H1 (cell line): ENCODE data around the gene FOXN3. TPM values are rescaled to one million over a fixed set of nuclear protein-coding genes. Genes with fewer than 3 reads are reported as not detected.

Source experiments
- CTCF ChIA-PET: fragments of 300-600 bp; sonication (Branson Sonifier 250); formaldehyde crosslinking; loops from one replicate; lab custom pipeline; 2021; ENCODE audit not compliant: partially characterized antibody; lab: Charles Lee
- POLR2A ChIA-PET: fragments of 300-600 bp; sonication (Branson Sonifier 250); formaldehyde crosslinking; loops from one replicate; lab custom pipeline; 2021; ENCODE audit warnings: inconsistent platforms; ENCODE audit not compliant: partially characterized antibody; lab: Charles Lee
- DNase-seq, 2 experiments: peaks; one replicate each; pipeline versions ENCODE4 v3.0.0 to v3.0.0-alpha.2; 2010 to 2022; ENCODE audit warnings: low spot score in 2 of 2, low read depth in 1 of 2, mixed read lengths in 1 of 2
- FAIRE-seq: peaks from 2 replicates; lab custom pipeline; 2011; peaks lifted over from hg19 to GRCh38; lab: Jason Lieb, UNC
- H2AFZ ChIP-seq: 2 replicates; pipeline ENCODE4 v1.8.1; 2012; ENCODE audit warnings: low read length, inconsistent platforms
- H2AK5ac ChIP-seq: 2 replicates; pipeline ENCODE4 v1.6.1; 2013; ENCODE audit warnings: low read depth, low read length
- H2BK120ac ChIP-seq: replicated peaks from 2 replicates; pipeline ENCODE3; 2013; ENCODE audit warnings: low read depth, low read length, inconsistent platforms
- H2BK12ac ChIP-seq: 2 replicates; pipeline ENCODE4 v1.6.1; 2013; ENCODE audit warnings: low read depth, low read length
- H2BK15ac ChIP-seq: 2 replicates; pipeline ENCODE4 v1.6.1; 2013; ENCODE audit warnings: low read length
- H2BK20ac ChIP-seq: 2 replicates; pipeline ENCODE4 v1.6.1; 2013; ENCODE audit warnings: low read length
- H2BK5ac ChIP-seq: 2 replicates; pipeline ENCODE4 v1.6.1; 2013; ENCODE audit warnings: low read depth, low read length
- H3K14ac ChIP-seq: 2 replicates; pipeline ENCODE4 v1.6.1; 2013; ENCODE audit warnings: inconsistent platforms; ENCODE audit not compliant: insufficient read length
- H3K18ac ChIP-seq: 2 replicates; pipeline ENCODE4 v1.6.1; 2013; ENCODE audit warnings: low read length; ENCODE audit errors: extremely low read depth
- H3K23ac ChIP-seq: 2 replicates; pipeline ENCODE4 v1.6.1; 2013; ENCODE audit warnings: inconsistent platforms; ENCODE audit not compliant: insufficient read length
- H3K23me2 ChIP-seq: 2 replicates; pipeline ENCODE4 v1.6.1; 2013; ENCODE audit warnings: low read depth, low read length
- H3K27ac ChIP-seq: 2 replicates; pipeline ENCODE4 v1.6.1; 2011; ENCODE audit warnings: low read depth, low read length, inconsistent platforms
- H3K27me3 ChIP-seq, 4 experiments: replicated peaks in 1 of 4; 1 replicate in 1 of 4; 2 replicates in 3 of 4; pipeline versions ENCODE4 v1.6.1 to v1.8.1; 2011 to 2013; ENCODE audit warnings: low read length in 3 of 4, mild to moderate bottlenecking in 3 of 4, inconsistent platforms in 2 of 4, mixed read lengths in 2 of 4, moderate library complexity in 1 of 4; ENCODE audit not compliant: control insufficient read depth in 3 of 4, insufficient read depth in 3 of 4; ENCODE audit errors: extremely low read depth in 1 of 4
- H3K36me3 ChIP-seq, 4 experiments: 2 replicates each; pipeline versions ENCODE4 v1.6.1 to v1.8.1; 2011 to 2013; ENCODE audit warnings: mild to moderate bottlenecking in 4 of 4, low read length in 3 of 4, moderate library complexity in 2 of 4, control low read depth in 1 of 4, inconsistent platforms in 1 of 4; ENCODE audit not compliant: insufficient read depth in 4 of 4, control insufficient read depth in 2 of 4
- H3K4ac ChIP-seq: replicated peaks from 2 replicates; pipeline ENCODE3; 2013; ENCODE audit warnings: low read length, low read depth, mixed read lengths, inconsistent platforms; ENCODE audit not compliant: insufficient read length
- H3K4me1 ChIP-seq, 4 experiments: replicated peaks in 1 of 4; 1 replicate in 1 of 4; 2 replicates in 3 of 4; pipeline versions ENCODE4 v1.6.1 to v1.8.1; 2011 to 2013; ENCODE audit warnings: low read length in 3 of 4, inconsistent platforms in 2 of 4, mixed read lengths in 1 of 4; ENCODE audit not compliant: insufficient read depth in 4 of 4, control insufficient read depth in 3 of 4
- H3K4me2 ChIP-seq, 2 experiments: 2 replicates each; pipeline versions ENCODE4 v1.6.1 to v1.8.1; 2011 to 2013; ENCODE audit warnings: low read depth in 2 of 2, low read length in 2 of 2, control low read depth in 1 of 2, inconsistent platforms in 1 of 2, mild to moderate bottlenecking in 1 of 2; ENCODE audit not compliant: insufficient read depth in 1 of 2
- H3K4me3 ChIP-seq, 4 experiments: fragments of 200-600, 300-600 bp in 1 of 4; sonication (generic), shearing (Covaris generic), sonication (Bioruptor Twin) in 1 of 4; 2 replicates each; pipeline versions ENCODE4 v1.5.1 to v1.8.1; 2011 to 2016; ENCODE audit warnings: low read length in 4 of 4, low read depth in 3 of 4, control low read depth in 2 of 4, inconsistent platforms in 2 of 4, mild to moderate bottlenecking in 2 of 4, mixed read lengths in 1 of 4, moderate library complexity in 1 of 4; ENCODE audit not compliant: insufficient read depth in 2 of 4; ENCODE audit errors: extremely low read depth in 1 of 4
- H3K56ac ChIP-seq: replicated peaks from 2 replicates; pipeline ENCODE3; 2013; ENCODE audit warnings: low read depth, mild to moderate bottlenecking, mixed read lengths, low read length, inconsistent platforms; ENCODE audit not compliant: insufficient read length
- H3K79me1 ChIP-seq: 2 replicates; pipeline ENCODE4 v1.6.1; 2013; ENCODE audit warnings: low read depth, low read length, control low read depth
- H3K79me2 ChIP-seq, 2 experiments: 2 replicates each; pipeline versions ENCODE4 v1.6.1 to v1.8.1; 2012 to 2013; ENCODE audit warnings: low read length in 2 of 2, mild to moderate bottlenecking in 2 of 2, inconsistent platforms in 1 of 2; ENCODE audit not compliant: insufficient read depth in 2 of 2, control insufficient read depth in 1 of 2
- H3K9ac ChIP-seq, 4 experiments: replicated peaks in 1 of 4; 1 replicate in 1 of 4; 2 replicates in 3 of 4; pipeline versions ENCODE4 v1.6.1 to v1.8.1; 2011 to 2013; ENCODE audit warnings: low read depth in 3 of 4, low read length in 3 of 4, control low read depth in 2 of 4, mild to moderate bottlenecking in 2 of 4, moderate library complexity in 2 of 4, inconsistent platforms in 1 of 4; ENCODE audit errors: extremely low read depth in 1 of 4
- H3K9me3 ChIP-seq, 2 experiments: 2 replicates each; pipeline versions ENCODE4 v1.6.1 to v1.8.1; 2012 to 2013; ENCODE audit warnings: mild to moderate bottlenecking in 2 of 2, moderate library complexity in 2 of 2, control low read depth in 1 of 2, inconsistent platforms in 1 of 2, low read depth in 1 of 2, low read length in 1 of 2, mixed read lengths in 1 of 2; ENCODE audit not compliant: insufficient read depth in 2 of 2
- H4K20me1 ChIP-seq, 2 experiments: replicated peaks in 1 of 2; 2 replicates each; pipeline versions ENCODE3 to v1.8.1; 2011 to 2013; ENCODE audit warnings: inconsistent platforms in 2 of 2, low read length in 2 of 2, mild to moderate bottlenecking in 1 of 2; ENCODE audit not compliant: insufficient read depth in 2 of 2, control insufficient read depth in 1 of 2
- H4K5ac ChIP-seq: 2 replicates; pipeline ENCODE4 v1.6.1; 2013; ENCODE audit warnings: low read length, low read depth, mixed read lengths, inconsistent platforms; ENCODE audit not compliant: insufficient read length
- H4K8ac ChIP-seq: 2 replicates; pipeline ENCODE4 v1.8.0; 2013; ENCODE audit warnings: mild to moderate bottlenecking, moderate library complexity, low read length, inconsistent platforms; ENCODE audit not compliant: insufficient read depth; ENCODE audit errors: extremely low read depth
- H4K91ac ChIP-seq: replicated peaks from 2 replicates; pipeline ENCODE3; 2013; ENCODE audit warnings: low read length, mixed read lengths, inconsistent platforms; ENCODE audit not compliant: insufficient read length
- NANOG ChIP-seq: IDR thresholded peaks from 2 replicates; pipeline ENCODE4 v1.6.1; 2011; ENCODE audit warnings: low read length, low read depth, mild to moderate bottlenecking, inconsistent platforms; ENCODE audit not compliant: insufficient read depth, poor library complexity, severe bottlenecking
- PHF8 ChIP-seq: fragments of 200-600 bp; sonication (generic); conservative IDR thresholded peaks from 2 replicates; pipeline ENCODE4 v1.7.1; 2012; ENCODE audit warnings: low read depth, mild to moderate bottlenecking, inconsistent platforms, low read length, moderate library complexity
- RNF2 ChIP-seq: fragments of 200-900, 300-1000 bp; sonication (generic); IDR thresholded peaks from 2 replicates; pipeline ENCODE4 v1.7.1; 2016; ENCODE audit warnings: borderline replicate concordance, low read depth, mild to moderate bottlenecking, antibody characterized with exemption, low read length; ENCODE audit not compliant: poor library complexity, severe bottlenecking; ENCODE audit errors: missing control alignments
- SRF ChIP-seq: IDR thresholded peaks from 2 replicates; pipeline ENCODE4 v1.6.1; 2011; ENCODE audit warnings: mild to moderate bottlenecking, low read depth, low read length, moderate library complexity
- TAF1 ChIP-seq: IDR thresholded peaks from 2 replicates; pipeline ENCODE4 v1.6.1; 2011; ENCODE audit warnings: mild to moderate bottlenecking, low read depth, low read length
- TBP ChIP-seq: IDR thresholded peaks from 2 replicates; pipeline ENCODE4 v1.6.1; 2011; ENCODE audit warnings: low read depth, low read length, improper control_type of control experiment
- WGBS, 2 experiments: shearing (Covaris generic) in 1 of 2; methylation state at CpG; one replicate each; pipeline versions ENCODE4 v1.1.6 to v1.1.7; 2013 to 2015; ENCODE audit warnings: low lambda C conversion rate in 2 of 2, mixed read lengths in 2 of 2, inconsistent platforms in 1 of 2, low coverage in 1 of 2, missing lambda C conversion rate in 1 of 2; ENCODE audit not compliant: insufficient replicate concordance in 2 of 2, insufficient coverage in 1 of 2, insufficient read length in 1 of 2; ENCODE audit errors: extremely low coverage in 1 of 2, missing lambda C conversion rate in 1 of 2; 5-methylcytosine and 5-hydroxymethylcytosine counted together
- polyA plus RNA-seq, 7 experiments: library from polyadenylated mRNA; depleted of rRNA in 3 of 7; stranded (reverse) in 5 of 7; unstranded in 2 of 7; fragments of >200 nt in 5 of 7; fragments of 200-250 nt in 2 of 7; gene quantifications; 1 replicate in 5 of 7; 2 replicates in 1 of 7; 4 replicates in 1 of 7; pipeline versions ENCODE4 v1.2.1 to v1.2.3, GENCODE V29; 2011 to 2013; ENCODE audit warnings: missing spikeins in 2 of 7, mixed read lengths in 2 of 7
- total RNA-seq: library from RNA; stranded (reverse); fragmentation: NEBNext Ultra II Directional; extraction: Animal tissue kit (Norgen Biotek cat#: 25700); gene quantifications from 2 replicates; pipeline ENCODE4 v1.2.1, GENCODE V29; 2021

FOXN3 gene
- total and polyA plus RNA-seq, 2 of the 8 experiments (the other 6 are each of a cell fraction or from before 2014, with no cell fraction given), result 52.6 to 178 TPM

DNA sequence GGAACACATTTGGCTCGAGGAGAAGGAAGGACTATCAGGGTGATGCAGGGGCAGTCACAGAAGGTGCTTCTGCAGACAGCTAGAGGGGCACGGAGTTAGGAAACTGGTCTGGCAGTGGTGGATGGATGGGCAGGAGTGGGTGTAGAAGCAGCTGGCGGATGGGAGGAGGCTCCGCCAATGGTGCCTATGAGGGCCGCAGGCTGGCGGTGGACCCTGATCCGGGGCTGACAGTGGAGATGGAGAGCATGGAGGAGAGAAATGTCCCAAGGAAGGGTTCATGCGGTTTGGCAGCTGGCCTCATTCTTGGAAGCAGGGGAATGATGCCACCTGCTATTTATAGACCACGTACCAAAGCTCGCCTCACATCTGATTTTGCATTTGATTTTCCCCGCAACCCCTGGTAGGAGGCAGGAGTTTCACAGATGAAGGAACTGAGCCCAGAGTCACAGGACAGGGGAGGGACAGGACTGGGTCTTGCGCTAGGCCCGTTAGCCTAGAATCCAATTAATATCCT lies 237.1 kb downstream of the FOXN3 start:
- no peak for TF ChIP-seq PHF8
- no peak for TF ChIP-seq TBP
- TF ChIP-seq RNF2, result no peak
- TF ChIP-seq TAF1, result no peak
- no peak for TF ChIP-seq NANOG
- no peak for TF ChIP-seq SRF
- no peak overlapping the region for H2AK5ac ChIP-seq
- H2BK5ac ChIP-seq, result no peak overlapping the region
- ChIA-PET CTCF (interaction anchor here (0.6 to 2.2 kb wide), 7 partner anchors 10 to 655 kb away, joined by 3 to 6 read pairs (median 3); no protein-coding TSS in a partner anchor), POLR2A (interaction anchor here (1.0 to 1.1 kb wide), 2 partner anchors 16 to 29 kb away, joined by 3 read pairs; no protein-coding TSS in a partner anchor)
- no peaks in the 10 kb centered on the region for H3K9me3 ChIP-seq
- 95% methylated on average over 13 of the region's 13 CpGs; no CpG with 5 or more reads in 1 of the 2 experiments for WGBS, 2 experiments
- no peak overlapping the region for H4K8ac ChIP-seq
- no peak overlapping the region for H2BK15ac ChIP-seq
- no peak overlapping the region for H3K27ac ChIP-seq
- no peak overlapping the region for H2BK12ac ChIP-seq
- H3K79me1 ChIP-seq, result peaks cover 7% of the 10 kb centered on the region; the same call in 1 of the 2 replicates
- H2BK20ac ChIP-seq, result no peak overlapping the region
- no peak overlapping the region for H3K4me3 ChIP-seq
- peaks cover 0 to 2% (median 1%) of the 10 kb centered on the region in 4 experiments; a peak in 3 of 7 replicates for H3K4me1 ChIP-seq
- no peak overlapping the region for H3K23ac ChIP-seq
- H3K36me3 ChIP-seq, result peaks cover 2 to 19% (median 10%) of the 10 kb centered on the region in 4 experiments; a peak in 6 of 8 replicates
- H3K27me3 ChIP-seq, result no peaks in the 10 kb centered on the region
- H3K79me2 ChIP-seq, result 0 out of 4 replicates have a peak, but pooled peaks cover 0 to 4% of the 10 kb centered on the region in 2 experiments
- no peak overlapping the region for H3K4me2 ChIP-seq
- H4K91ac ChIP-seq, result no peak overlapping the region
- FAIRE-seq (no peak), DNase-seq (peak in 1 of 2 experiments; percentile 37)
- no peak overlapping the region for H4K5ac ChIP-seq
- no peak overlapping the region for H3K56ac ChIP-seq
- H3K23me2 ChIP-seq, result no peaks in the 10 kb centered on the region
- H3K4ac ChIP-seq, result no peak overlapping the region
- H2BK120ac ChIP-seq, result no peak overlapping the region
- peaks cover 2 to 3% of the 10 kb centered on the region in 2 experiments for H4K20me1 ChIP-seq
- no peak overlapping the region for H2AFZ ChIP-seq
- no peak overlapping the region for H3K14ac ChIP-seq
- no peak overlapping the region for H3K18ac ChIP-seq
- H3K9ac ChIP-seq, result no peak overlapping the region
